IMR-90 (cell line): ENCODE results near the gene PERM1. TPM values are rescaled to one million over a fixed set of nuclear protein-coding genes. Genes with fewer than 3 reads are reported as not detected.

ENCODE experiments used
- ATAC-seq: fragments of 200-7000 bp; cut with Tn5 transposase; 2 replicates; pipeline ENCODE4 v1.9.1; 2020; ENCODE audit warnings: low read depth, mild to moderate bottlenecking, moderate library complexity
- BruUV-seq: library from RNA; stranded (reverse); fragments of 400-500 nt; replicated peaks from 2 replicates; lab custom pipeline; 2021; lab: Mats Ljungman, UMichigan
- CTCF ChIA-PET: fragments of 300-600 bp; formaldehyde crosslinking; extraction: SDS; loops from one replicate; lab custom pipeline; 2021; ENCODE audit warnings: antibody characterized with exemption; lab: Yijun Ruan, JAX
- POLR2A ChIA-PET: fragments of 300-600 bp; sonication (Branson Sonifier 250); formaldehyde crosslinking; loops from one replicate; lab custom pipeline; 2022; ENCODE audit warnings: antibody characterized with exemption; ENCODE audit not compliant: unreplicated experiment; lab: Charles Lee
- DNase-seq: peaks from one replicate; pipeline ENCODE4 v3.0.0; 2013
- H2AFZ ChIP-seq: replicated peaks from 2 replicates; pipeline ENCODE3; 2013; ENCODE audit warnings: low read length, mild to moderate bottlenecking; ENCODE audit not compliant: poor library complexity
- H2AK5ac ChIP-seq: 2 replicates; pipeline ENCODE4 v1.6.1; 2013; ENCODE audit warnings: low read depth, low read length, inconsistent platforms
- H2AK9ac ChIP-seq: replicated peaks from 2 replicates; pipeline ENCODE3; 2013; ENCODE audit warnings: mild to moderate bottlenecking, low read depth, low read length, moderate library complexity; ENCODE audit not compliant: poor library complexity
- H2BK120ac ChIP-seq: 2 replicates; pipeline ENCODE4 v1.6.1; 2013; ENCODE audit warnings: low read depth, low read length, inconsistent platforms
- H2BK15ac ChIP-seq: 3 replicates; pipeline ENCODE4 v1.6.1; 2013; ENCODE audit warnings: low read depth, low read length, inconsistent platforms
- H2BK20ac ChIP-seq: 2 replicates; pipeline ENCODE4 v1.6.1; 2013; ENCODE audit warnings: low read depth, mild to moderate bottlenecking, inconsistent platforms, low read length, moderate library complexity
- H2BK5ac ChIP-seq: 2 replicates; pipeline ENCODE4 v1.6.1; 2013; ENCODE audit warnings: mild to moderate bottlenecking, low read depth, low read length, inconsistent platforms; ENCODE audit not compliant: poor library complexity, severe bottlenecking
- H3K14ac ChIP-seq: replicated peaks from 2 replicates; pipeline ENCODE4 v1.6.1; 2013; ENCODE audit warnings: low read depth, low read length, inconsistent platforms
- H3K18ac ChIP-seq: 2 replicates; pipeline ENCODE4 v1.6.1; 2013; ENCODE audit warnings: low read depth, low read length, control low read depth
- H3K23ac ChIP-seq: 2 replicates; pipeline ENCODE4 v1.6.1; 2013; ENCODE audit warnings: low read depth, low read length, inconsistent platforms
- H3K27ac ChIP-seq: 2 replicates; pipeline ENCODE4 v1.5.1; 2013; ENCODE audit warnings: mild to moderate bottlenecking, control low read depth, low read length; ENCODE audit not compliant: insufficient read depth
- H3K27me3 ChIP-seq: 2 replicates; pipeline ENCODE4 v1.6.1; 2013; ENCODE audit warnings: low read length; ENCODE audit not compliant: control insufficient read depth, insufficient read depth
- H3K36me3 ChIP-seq: 2 replicates; pipeline ENCODE4 v1.6.1; 2013; ENCODE audit warnings: low read length, mixed read lengths; ENCODE audit not compliant: control insufficient read depth, insufficient read depth
- H3K4ac ChIP-seq: 2 replicates; pipeline ENCODE4 v1.6.1; 2013; ENCODE audit warnings: low read depth, low read length, inconsistent platforms
- H3K4me1 ChIP-seq: 2 replicates; pipeline ENCODE4 v1.6.1; 2013; ENCODE audit warnings: low read length, mixed read lengths; ENCODE audit not compliant: control insufficient read depth, insufficient read depth
- H3K4me2 ChIP-seq: 2 replicates; pipeline ENCODE4 v1.6.1; 2013; ENCODE audit warnings: low read depth, mild to moderate bottlenecking, control low read depth, low read length, moderate library complexity
- H3K4me3 ChIP-seq: 2 replicates; pipeline ENCODE4 v1.5.1; 2013; ENCODE audit warnings: low read depth, mild to moderate bottlenecking, control low read depth, low read length, moderate library complexity; ENCODE audit not compliant: insufficient read depth
- H3K56ac ChIP-seq: 2 replicates; pipeline ENCODE4 v1.6.1; 2013; ENCODE audit warnings: low read length, inconsistent platforms; ENCODE audit not compliant: insufficient read depth; ENCODE audit errors: extremely low read depth
- H3K79me1 ChIP-seq, 2 experiments: 2 replicates each; pipeline ENCODE4 v1.6.1; 2013; ENCODE audit warnings: low read length in 2 of 2, inconsistent platforms in 1 of 2, low read depth in 1 of 2
- H3K9ac ChIP-seq: 2 replicates; pipeline ENCODE4 v1.6.1; 2013; ENCODE audit warnings: low read depth, low read length, control low read depth
- H3K9me1 ChIP-seq: 2 replicates; pipeline ENCODE4 v1.6.1; 2013; ENCODE audit warnings: low read length, inconsistent platforms; ENCODE audit not compliant: insufficient read depth
- H3K9me3 ChIP-seq: 2 replicates; pipeline ENCODE4 v1.6.1; 2013; ENCODE audit warnings: low read length; ENCODE audit not compliant: control insufficient read depth, insufficient read depth
- H4K20me1 ChIP-seq: 2 replicates; pipeline ENCODE4 v1.6.1; 2013; ENCODE audit warnings: low read length, inconsistent platforms; ENCODE audit not compliant: insufficient read depth
- H4K5ac ChIP-seq: 2 replicates; pipeline ENCODE4 v1.6.1; 2013; ENCODE audit warnings: mild to moderate bottlenecking, low read depth, low read length, control low read depth
- H4K8ac ChIP-seq, 2 experiments: 2 replicates each; pipeline ENCODE4 v1.6.1; 2013; ENCODE audit warnings: low read depth in 2 of 2, low read length in 2 of 2, control low read depth in 1 of 2, inconsistent platforms in 1 of 2
- H4K91ac ChIP-seq: 2 replicates; pipeline ENCODE4 v1.6.1; 2013; ENCODE audit warnings: low read depth, low read length, inconsistent platforms; ENCODE audit not compliant: insufficient read depth
- BHLHE40 ChIP-seq: fragments of 150-350 bp; IDR thresholded peaks from 2 replicates; pipeline ENCODE4 v1.6.1; 2016; ENCODE audit warnings: mild to moderate bottlenecking, low read depth, low read length
- CEBPB ChIP-seq: IDR thresholded peaks from 2 replicates; pipeline ENCODE4 v1.6.1; 2012; ENCODE audit warnings: low read depth, low read length, improper control_type of control experiment
- CHD1 ChIP-seq: IDR thresholded peaks from 2 replicates; pipeline ENCODE4 v1.6.1; 2012; ENCODE audit warnings: low read depth, low read length, improper control_type of control experiment
- FOS ChIP-seq: fragments of 150-350 bp; IDR thresholded peaks from 2 replicates; pipeline ENCODE4 v1.6.1; 2016; ENCODE audit warnings: low read depth, low read length
- MAFK ChIP-seq: IDR thresholded peaks from 2 replicates; pipeline ENCODE4 v1.6.1; 2012; ENCODE audit warnings: low read depth, low read length, improper control_type of control experiment
- POLR2A ChIP-seq: IDR thresholded peaks from 2 replicates; pipeline ENCODE4 v1.6.1; 2012; ENCODE audit warnings: mild to moderate bottlenecking, low read depth, low read length
- RCOR1 ChIP-seq: IDR thresholded peaks from 2 replicates; pipeline ENCODE4 v1.6.1; 2012; ENCODE audit warnings: mild to moderate bottlenecking, low read length, improper control_type of control experiment; ENCODE audit not compliant: insufficient replicate concordance
- WGBS, 2 experiments: methylation state at CpG; one replicate each; pipeline versions ENCODE4 v1.1.5 to v1.1.7; 2013; ENCODE audit warnings: missing lambda C conversion rate in 2 of 2; ENCODE audit not compliant: insufficient read length in 1 of 2; ENCODE audit errors: extremely low coverage in 2 of 2; 5-methylcytosine and 5-hydroxymethylcytosine counted together
- dilution Hi-C: fragments of 300-500 bp; cut with HindIII; formaldehyde crosslinking; loops from one replicate; pipeline ENCODE4 v1.14.3; 2018; ENCODE audit warnings: low sequenced_read_pairs; ENCODE audit not compliant: unreplicated experiment
- in situ Hi-C: fragments of 300-500 bp; cut with MboI; formaldehyde crosslinking; loops from 3 replicates; pipeline ENCODE4 v1.14.3; 2019; ENCODE audit warnings: low sequenced_read_pairs, inconsistent platforms, mixed read lengths
- intact Hi-C: fragments of 100-400 bp; cut with micrococcal nuclease; formaldehyde crosslinking; loops from 2 replicates; pipeline ENCODE4 v1.10.0; 2022
- polyA plus RNA-seq, 3 experiments: library from polyadenylated mRNA; depleted of rRNA; stranded (reverse); fragments of >200 nt; gene quantifications; 2 replicates each; pipeline ENCODE4 v1.2.3, GENCODE V29; 2012; ENCODE audit warnings: low replicate concordance in 1 of 3
- total RNA-seq: library from RNA; depleted of rRNA; stranded (reverse); fragments of >200 nt; gene quantifications from 2 replicates; pipeline ENCODE4 v1.2.3, GENCODE V29; 2012
- TF ChIP-seq, protein P1 (sequence below): fragments of 150-350 bp; IDR thresholded peaks from 2 replicates; pipeline ENCODE4 v1.6.1; 2017; ENCODE audit warnings: mild to moderate bottlenecking, antibody characterized with exemption, low read length, low read depth
- TF ChIP-seq, protein P2 (sequence below): conservative IDR thresholded peaks from 2 replicates; pipeline ENCODE4 v1.5.1; 2012; ENCODE audit warnings: mild to moderate bottlenecking, low read depth, low read length, improper control_type of control experiment
- TF ChIP-seq, protein P3 (sequence below): fragments of 150-350 bp; IDR thresholded peaks from 2 replicates; pipeline ENCODE4 v1.6.1; 2016; ENCODE audit warnings: low read depth, mild to moderate bottlenecking, low read length, moderate library complexity, borderline replicate concordance

Gene PERM1
- total and polyA plus RNA-seq, 2 of the 4 experiments (the other 2 are of a cell fraction) = not detected

DNA sequence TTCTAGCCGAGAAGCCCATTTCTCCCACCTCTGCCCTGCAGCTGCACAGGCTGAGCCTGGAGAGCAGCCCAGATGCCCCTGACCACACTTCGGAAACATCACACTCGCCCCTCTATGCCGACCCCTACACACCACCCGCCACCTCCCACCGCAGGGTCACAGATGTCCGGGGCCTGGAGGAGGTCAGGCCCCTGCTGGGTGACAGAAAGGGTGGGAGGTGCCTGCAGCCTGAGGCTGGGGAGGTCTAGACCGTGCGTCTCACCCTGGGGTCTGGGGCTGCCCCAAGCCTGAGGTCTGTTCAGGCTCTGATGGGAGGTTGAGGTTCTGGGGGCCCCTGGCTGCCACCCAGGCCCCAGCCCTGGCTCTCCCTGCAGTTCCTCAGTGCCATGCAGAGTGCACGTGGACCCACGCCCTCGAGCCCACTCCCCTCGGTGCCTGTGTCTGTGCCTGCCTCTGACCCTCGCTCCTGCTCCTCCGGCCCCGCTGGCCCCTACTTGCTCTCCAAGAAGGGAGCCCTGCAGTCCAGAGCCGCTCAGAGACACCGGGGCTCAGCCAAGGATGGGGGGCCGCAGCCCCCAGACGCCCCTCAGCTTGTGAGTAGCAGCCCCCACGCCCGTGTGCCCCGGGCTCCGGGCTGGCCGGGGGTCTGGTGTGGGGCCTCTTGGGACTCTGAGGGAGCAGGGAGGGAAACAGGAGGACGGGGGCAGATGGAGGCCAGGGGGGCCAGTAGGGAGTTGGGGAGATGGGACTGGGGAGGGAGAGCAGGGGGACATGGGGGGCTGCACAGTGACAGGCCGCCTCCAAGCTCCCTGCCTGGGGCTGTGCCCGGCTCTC, 8.2 kb downstream of the PERM1 start (continued):
- no peak for TF ChIP-seq FOS

DNA sequence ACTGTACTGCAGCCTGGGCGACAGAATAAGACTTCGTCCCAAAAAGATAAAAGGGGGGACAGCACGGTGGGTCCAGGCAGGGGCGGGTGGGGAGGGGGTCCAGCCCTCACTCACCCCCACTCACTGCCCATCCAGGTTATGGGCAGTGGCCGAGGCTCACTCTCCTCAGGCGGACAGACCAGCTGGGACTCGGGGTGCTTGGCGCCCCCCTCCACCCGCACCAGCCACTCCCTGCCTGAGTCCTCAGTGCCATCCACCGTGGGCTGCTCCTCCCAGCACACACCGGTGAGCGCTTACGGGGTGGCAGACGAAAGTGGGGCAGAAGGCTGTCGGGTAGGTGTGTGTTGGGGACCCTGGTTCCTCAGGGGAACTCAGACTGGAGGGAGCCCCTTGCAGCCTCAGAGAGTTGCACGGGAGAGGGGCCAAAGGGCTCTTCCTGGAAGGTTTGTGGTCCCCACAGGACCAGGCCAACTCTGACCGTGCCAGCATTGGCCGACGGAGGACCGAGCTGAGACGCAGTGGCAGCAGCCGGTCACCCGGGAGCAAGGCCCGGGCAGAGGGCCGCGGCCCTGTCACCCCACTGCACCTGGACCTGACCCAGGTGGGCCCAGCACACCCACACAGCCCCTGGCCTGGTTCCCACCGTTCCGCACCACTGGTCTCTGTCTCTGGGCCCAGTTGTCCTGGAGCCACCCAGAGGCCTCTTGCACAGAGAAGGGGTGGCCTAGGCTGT, 9.0 kb downstream of the PERM1 start:
- dilution Hi-C loops (no loop called here), intact Hi-C loops (no loop called here), in situ Hi-C loops (no loop called here)
- Histone ChIP-seq H3K4me3 (no peak overlapping the region), H2BK120ac (no peak overlapping the region), H2BK5ac (no peak overlapping the region), H4K5ac (no peak overlapping the region), H3K18ac (no peak overlapping the region), H3K56ac (no peak overlapping the region), H3K4me2 (no peak overlapping the region), H3K9me1 (peaks cover 6% of the 10 kb centered on the region; the same call in 1 of the 2 replicates), H2AFZ (no peak overlapping the region), H3K14ac (no peak overlapping the region), H4K91ac (no peak overlapping the region), H2BK15ac (no peak overlapping the region), H3K9me3 (no peaks in the 10 kb centered on the region), H2AK9ac (no peak overlapping the region), H3K27me3 (peaks cover 5% of the 10 kb centered on the region; the same call in 1 of the 2 replicates), H2BK20ac (no peak overlapping the region), H3K23ac (no peak overlapping the region), H3K4ac (no peak overlapping the region), H3K79me1 (no peaks in the 10 kb centered on the region), H3K36me3 (no peaks in the 10 kb centered on the region), H4K20me1 (no peaks in the 10 kb centered on the region; the same call in 1 of the 2 replicates), H3K4me1 (0 out of 2 replicates have a peak, but pooled peaks cover 2% of the 10 kb centered on the region), H3K27ac (no peak overlapping the region), H4K8ac (no peak overlapping the region), H2AK5ac (no peak overlapping the region), H3K9ac (no peak overlapping the region)
- no peak for ATAC-seq
- no peak for DNase-seq
- no TSS peak for BruUV-seq
- ChIA-PET POLR2A (no interaction called here), CTCF (no interaction called here)
- TF ChIP-seq, protein P1, sequence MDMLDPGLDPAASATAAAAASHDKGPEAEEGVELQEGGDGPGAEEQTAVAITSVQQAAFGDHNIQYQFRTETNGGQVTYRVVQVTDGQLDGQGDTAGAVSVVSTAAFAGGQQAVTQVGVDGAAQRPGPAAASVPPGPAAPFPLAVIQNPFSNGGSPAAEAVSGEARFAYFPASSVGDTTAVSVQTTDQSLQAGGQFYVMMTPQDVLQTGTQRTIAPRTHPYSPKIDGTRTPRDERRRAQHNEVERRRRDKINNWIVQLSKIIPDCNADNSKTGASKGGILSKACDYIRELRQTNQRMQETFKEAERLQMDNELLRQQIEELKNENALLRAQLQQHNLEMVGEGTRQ = no peak
- TF ChIP-seq MAFK (no peak), BHLHE40 (no peak), POLR2A (no peak), CEBPB (no peak), CHD1 (no peak), RCOR1 (no peak)
- TF ChIP-seq, protein P2, sequence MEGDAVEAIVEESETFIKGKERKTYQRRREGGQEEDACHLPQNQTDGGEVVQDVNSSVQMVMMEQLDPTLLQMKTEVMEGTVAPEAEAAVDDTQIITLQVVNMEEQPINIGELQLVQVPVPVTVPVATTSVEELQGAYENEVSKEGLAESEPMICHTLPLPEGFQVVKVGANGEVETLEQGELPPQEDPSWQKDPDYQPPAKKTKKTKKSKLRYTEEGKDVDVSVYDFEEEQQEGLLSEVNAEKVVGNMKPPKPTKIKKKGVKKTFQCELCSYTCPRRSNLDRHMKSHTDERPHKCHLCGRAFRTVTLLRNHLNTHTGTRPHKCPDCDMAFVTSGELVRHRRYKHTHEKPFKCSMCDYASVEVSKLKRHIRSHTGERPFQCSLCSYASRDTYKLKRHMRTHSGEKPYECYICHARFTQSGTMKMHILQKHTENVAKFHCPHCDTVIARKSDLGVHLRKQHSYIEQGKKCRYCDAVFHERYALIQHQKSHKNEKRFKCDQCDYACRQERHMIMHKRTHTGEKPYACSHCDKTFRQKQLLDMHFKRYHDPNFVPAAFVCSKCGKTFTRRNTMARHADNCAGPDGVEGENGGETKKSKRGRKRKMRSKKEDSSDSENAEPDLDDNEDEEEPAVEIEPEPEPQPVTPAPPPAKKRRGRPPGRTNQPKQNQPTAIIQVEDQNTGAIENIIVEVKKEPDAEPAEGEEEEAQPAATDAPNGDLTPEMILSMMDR = no peak
- TF ChIP-seq, protein P3, sequence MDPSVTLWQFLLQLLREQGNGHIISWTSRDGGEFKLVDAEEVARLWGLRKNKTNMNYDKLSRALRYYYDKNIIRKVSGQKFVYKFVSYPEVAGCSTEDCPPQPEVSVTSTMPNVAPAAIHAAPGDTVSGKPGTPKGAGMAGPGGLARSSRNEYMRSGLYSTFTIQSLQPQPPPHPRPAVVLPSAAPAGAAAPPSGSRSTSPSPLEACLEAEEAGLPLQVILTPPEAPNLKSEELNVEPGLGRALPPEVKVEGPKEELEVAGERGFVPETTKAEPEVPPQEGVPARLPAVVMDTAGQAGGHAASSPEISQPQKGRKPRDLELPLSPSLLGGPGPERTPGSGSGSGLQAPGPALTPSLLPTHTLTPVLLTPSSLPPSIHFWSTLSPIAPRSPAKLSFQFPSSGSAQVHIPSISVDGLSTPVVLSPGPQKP = no peak
- 89% methylated on average over 10 of the region's 28 CpGs; no CpG with 5 or more reads in 1 of the 2 experiments for WGBS, 2 experiments
